GM20431 (cell line): ENCODE data around the gene PPIL6.
"Not testable (repeated sequence)": the region's sequence is repeated elsewhere in the genome, so short reads cannot be mapped to it uniquely, and the experiment has no call there.

Source experiments
- in situ Hi-C: fragments of 300-500 bp; cut with MseI, MboI; formaldehyde crosslinking; loops from one replicate; pipeline ENCODE4 v1.15.0; 2020; ENCODE audit warnings: low sequenced_read_pairs; ENCODE audit not compliant: unreplicated experiment

Gene PPIL6

DNA sequence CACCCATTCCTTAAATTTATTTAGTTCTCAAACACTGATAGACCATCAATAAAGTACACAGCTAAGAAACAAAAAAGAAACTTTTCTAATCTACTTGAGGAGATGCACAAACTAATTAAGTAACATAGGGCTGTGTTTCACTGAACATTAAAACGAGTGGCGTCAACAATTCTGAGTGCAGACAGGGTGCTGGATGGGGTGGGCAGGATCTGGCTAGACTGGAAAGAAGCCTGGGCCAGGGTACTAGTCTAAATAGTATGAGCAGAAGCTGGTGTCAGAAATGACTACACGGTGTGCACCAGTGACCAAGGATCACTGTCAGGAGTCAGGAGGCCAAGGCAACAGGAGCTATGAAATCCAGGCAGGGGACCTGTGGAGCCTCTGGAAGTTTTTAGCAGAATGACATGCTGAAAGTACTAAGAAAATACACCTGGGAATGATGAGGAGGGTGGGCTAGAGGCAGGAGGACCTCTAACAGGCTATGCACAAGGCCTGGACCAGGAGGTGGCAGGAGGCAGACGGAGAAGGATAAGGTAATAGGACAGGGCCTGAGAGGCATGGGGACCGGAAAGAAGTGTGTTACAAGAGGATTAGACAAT lies 29.3 kb upstream of the PPIL6 start:
- in situ Hi-C loops = no loop called here

DNA sequence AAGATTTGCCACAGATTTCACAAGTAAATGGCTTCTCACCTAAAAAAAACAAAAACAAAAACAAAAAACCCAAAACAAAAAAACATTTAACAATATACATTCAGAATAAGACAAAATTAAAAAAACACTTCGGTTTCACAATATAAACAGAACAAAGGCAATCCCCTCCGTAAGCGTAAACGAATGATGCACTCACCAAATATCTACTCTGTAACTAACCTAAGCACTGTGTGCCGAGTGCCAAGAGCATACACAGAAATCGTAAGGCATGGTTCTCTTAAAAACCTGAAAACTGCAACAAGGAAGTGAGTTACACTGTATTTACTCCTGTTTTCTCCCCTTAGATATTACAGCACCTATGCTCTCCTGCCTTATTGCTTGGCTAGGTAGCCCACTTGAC lies 27.3 kb upstream of the PPIL6 start:
- in situ Hi-C loops = no loop called here

DNA sequence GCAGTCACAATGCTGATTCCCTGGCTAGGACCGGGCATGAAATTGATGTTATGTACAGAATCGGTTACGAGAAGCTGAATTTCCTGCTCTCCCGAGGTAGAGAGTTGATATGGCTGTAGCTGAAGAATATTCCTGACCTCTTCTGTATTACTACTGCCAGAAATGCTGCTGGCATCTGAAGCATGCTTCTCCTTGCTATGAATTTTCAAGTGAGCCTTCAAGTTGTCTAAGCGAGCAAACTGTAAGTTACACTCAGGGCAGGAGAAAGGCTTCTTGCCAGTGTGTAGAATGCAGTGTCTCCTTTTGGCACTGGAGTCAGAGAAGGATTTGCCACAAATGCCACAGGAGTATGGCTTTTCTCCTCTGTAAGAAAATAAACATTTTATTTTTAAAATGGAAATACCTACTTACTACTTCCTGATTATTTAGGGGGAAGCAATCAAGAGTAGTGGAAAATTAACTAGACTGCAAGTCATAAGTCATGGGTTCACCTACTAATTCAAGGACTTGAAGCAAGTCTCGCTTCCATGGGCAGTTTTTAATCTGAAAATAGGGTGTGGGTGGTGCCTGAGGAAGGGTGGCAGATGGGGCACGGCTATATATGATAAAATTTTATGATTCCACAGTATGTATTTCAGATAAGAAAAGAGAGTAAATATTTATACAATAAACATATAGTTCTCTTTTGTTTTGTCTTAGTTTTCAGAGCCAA lies 25.9 kb upstream of the PPIL6 start:
- in situ Hi-C loops = no loop called here

DNA sequence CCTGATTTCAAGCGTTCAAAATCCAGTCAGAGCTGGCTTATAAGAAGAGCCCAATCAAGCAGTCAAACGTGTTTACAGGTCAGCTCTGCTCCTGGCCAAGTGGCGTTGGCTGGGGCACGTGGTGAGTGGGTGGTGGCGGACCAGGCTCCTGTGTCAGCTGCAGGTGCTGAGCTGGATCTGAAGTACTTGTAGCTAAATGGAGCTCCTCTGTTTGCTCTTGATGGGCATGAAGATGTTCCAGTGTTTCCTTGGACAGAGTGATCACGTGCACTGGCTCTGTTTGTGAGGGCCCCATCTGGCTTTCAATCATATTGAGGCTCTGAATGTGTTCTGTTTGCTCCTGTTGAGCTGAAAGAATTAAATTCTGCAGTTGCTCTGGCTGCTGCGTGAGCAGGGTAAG lies 25.3 kb upstream of the PPIL6 start:
- in situ Hi-C loops = no loop called here

DNA sequence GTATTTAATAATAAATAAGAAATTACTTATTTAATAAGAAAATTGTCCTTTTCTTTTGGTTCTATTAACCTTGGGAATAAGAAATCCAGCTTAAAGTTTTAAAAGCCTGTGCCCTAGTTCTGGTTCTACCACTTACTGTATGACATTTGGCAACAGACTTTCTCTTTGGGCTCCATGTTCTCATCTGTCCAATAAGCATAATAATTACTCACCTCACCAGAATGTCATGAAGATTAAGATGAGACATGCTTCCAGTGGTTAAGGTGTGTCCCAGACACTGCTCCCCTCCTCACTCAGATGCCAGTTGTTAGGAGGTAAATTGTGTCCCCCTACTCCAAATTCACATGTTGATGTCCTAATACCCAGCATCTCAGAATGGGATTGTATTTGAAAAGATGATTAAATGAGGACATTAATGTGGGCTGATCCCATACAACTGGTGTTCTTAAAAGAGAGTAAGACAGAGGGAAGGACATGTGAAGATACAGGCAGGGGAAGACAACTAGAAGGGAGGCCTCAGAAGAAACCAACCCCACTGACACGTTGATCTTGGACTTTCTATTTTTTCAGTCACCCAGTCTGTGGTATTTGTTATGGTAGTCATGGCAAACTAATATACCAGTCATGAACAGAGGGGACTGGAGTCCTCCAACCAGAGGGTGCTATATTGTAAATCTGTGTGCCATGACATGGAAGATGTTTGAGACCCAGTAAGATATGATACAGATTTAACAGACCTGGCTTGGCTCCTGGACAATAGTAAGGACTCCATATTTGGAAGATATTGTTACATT lies 21.5 kb upstream of the PPIL6 start:
- in situ Hi-C loops = no loop called here

DNA sequence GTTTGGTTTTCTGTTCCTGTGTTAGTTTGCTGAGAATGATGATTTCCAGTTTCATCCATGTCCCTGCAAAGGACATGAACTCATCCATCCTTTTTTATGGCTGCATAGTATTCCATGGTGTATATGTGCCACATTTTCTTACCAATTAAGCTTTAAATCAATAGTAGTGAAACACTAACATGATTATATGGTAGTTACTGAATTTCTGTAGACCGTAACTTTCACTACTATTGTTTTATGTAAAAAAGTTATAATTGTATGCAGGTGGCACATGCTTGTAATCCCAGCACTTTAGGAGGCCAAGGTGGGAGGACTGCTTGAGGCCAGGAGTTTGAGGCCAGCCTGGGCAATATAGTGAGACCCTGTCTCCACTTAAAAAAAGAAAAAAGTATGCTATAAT lies 20.8 kb upstream of the PPIL6 start:
- in situ Hi-C loops = not testable (repeated sequence)

DNA sequence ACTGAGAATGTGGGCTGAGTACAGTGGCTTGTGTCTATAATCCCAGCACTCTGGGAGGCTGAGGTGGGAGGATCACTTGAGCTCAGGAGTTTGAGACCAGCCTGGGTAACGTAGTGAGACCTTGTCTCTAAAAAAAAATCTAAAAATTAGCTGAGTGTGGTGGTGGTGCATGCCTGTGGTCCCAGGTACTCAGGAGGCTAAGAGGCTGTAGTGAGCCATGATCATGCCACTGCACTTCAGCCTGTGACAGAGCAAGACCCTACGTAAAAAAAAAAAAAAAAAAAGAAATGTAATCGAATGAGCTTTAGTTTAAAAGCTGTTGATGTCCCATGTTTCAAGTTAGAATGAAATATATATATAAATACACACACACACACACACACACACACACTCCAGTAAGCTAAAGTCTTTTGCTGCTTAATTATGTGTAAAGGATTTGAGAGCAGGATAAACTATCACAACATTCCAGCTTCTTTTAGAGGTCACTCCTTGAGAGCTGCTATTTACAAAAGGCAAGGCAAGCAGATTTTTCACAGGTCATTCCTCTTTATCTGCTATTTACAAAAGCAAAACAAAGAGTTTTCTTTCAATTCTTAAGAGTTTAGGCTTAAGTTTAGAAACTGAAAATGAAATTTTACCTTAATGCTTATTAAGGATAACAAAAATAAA lies 19.9 kb upstream of the PPIL6 start:
- in situ Hi-C loops = no loop called here

DNA sequence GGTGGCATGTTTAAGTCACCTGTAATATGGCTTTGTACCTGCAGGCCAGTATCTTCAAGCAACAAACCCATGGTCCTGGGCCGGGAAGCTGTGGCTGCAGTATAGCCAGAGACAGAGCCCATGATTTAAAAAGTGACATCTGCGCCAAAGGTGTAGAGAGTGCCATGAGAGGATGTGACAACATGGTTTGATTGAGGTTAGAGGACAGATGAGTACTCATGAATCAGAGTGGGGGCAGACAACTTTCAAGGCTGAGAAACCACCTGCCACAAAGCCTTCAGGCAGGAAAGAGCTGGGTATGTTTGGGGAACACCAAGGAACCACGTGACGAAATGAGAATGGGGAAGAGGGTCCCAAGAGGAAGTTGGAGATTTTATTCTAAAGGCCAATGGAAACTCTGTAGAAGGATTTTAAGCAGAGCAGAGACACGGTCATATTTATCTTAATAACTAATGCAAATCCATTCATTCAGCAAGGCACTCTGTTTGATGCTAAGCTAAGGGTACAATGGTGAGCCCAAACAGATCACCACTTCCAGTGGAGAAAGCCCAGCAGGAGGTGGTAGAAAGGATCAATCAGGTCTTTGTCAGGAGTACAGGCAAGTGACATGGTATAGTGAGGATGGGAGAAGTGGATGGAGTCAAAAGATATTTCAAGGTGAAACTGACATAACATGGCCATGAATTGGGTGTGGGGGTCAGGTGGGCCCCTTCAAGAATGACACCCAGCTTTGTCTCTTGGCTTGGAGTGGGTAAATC lies 18.5 kb upstream of the PPIL6 start:
- in situ Hi-C loops = no loop called here

DNA sequence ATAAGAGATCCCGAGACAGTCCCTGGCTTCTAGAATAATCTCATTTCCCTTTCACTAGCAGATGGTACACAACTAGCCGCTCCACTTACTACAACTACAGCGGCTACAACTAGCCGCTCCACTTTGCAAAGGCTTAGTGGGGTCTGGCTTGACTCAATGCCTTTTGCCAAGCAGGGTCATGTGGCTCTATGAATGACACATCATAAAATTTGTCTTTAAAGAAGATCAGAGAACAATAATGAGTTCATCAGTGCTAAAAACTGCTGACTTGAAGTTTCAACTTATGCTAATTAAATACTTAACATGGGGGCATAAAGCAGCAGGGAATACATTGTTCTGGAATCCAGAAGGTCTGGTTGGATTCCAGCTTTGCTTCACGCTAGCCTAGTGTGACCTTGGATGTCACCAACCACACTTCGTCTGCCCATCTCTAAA lies 17.2 kb upstream of the PPIL6 start:
- in situ Hi-C loops = no loop called here

DNA sequence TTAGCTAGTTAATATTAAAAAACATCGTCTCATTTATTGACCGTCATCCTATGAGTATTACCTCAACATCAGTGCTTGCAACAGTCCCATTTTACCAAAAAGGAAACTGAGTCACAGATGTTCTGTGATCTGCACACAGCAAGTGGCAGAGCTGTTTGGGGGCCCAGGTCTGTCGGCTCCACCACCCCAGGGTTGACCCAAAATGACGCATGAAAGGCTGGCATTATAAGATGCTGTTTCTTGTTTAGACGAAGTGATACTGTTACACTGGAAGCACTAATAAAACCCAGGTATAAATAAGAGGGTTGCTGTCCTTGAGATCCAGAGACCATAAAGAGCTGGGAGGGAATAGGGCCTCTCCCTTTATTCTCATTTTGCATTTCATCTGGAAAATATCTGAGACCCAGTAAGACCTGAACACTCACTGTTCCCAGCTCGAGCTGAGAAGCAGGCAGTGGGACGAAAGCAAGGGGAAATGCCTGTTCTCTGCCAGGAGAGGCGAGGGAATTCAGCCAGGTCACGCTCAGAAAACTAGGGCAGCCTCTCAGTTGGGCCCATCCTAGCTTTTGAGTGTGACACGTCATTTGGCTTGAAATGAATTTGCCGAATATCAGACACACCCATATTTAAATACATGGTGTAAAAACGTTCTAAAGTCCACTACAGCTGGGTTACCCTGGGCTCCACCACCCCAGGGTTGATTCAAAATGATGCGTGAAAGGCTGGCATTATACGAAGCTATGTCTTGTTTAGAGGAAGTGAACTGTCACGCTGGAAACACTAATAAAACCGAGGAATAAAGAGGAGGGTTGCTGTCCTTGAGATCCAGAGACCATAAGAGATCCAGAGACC lies 16.5 kb upstream of the PPIL6 start:
- in situ Hi-C loops = no loop called here

DNA sequence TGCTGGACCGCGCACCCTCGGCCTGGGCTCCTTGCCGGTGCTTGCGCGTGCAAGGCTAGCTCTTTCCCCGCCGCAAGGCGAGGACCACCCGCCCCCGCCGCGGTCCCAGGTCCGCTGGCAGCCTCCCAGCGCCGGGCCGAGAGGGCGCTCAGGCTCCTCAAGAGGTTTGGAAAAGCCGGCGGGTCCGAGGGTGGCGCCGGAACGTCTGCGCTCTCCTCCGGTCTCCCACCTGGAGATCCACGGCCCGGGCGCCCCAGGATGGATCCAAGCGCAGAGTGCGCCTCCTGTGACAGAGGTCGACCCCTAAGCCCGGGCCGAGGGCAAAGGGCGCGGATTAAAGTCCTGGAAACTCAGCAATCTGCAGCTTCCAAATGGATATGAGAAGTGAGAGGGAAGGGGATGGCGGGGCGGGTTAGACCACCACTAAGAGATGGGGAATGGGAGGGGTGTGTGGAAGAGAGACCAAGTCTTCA lies 15.7 kb upstream of the PPIL6 start:
- in situ Hi-C loops = no loop called here

DNA sequence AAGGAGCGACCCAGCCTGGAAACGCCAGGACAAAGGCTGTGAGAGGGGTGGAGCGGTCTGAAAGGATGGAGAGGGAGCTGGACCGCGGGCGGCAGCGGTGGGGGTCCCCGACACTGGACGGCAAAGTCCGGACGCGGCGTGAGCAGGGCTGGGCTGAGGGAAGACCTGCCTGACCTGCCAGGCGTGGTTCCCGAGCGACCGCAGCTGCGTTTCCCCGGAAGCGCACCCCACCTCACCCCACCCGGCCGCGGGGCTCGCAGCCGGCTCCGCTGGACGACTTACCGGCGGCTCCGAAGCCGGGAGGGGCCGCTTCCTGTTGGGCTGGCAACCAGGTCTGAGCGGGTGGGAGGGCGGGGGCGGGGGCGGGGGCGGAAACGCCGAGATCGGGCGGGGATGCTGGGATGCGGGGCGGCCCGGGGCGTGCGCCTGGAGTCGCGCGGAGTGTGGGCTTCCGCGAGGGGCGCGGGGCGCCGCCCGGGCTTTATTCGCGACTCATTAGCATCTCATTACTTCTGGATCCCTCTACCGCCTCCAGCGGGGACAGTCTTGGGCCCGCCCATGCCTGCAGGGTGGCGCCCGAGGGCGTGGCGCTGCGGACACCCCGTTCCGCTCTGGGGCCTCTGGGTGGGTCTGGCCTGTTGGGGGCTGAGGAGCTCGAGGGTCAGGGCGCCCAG lies 15.1 kb upstream of the PPIL6 start, which contains the start of gene MICAL1:
Gene MICAL1 (minus strand): TSS at position 336 of the 674 bp plus-strand sequence. CDS start 1,576 bp downstream, outside the sequence.
- in situ Hi-C loops = no loop called here

DNA sequence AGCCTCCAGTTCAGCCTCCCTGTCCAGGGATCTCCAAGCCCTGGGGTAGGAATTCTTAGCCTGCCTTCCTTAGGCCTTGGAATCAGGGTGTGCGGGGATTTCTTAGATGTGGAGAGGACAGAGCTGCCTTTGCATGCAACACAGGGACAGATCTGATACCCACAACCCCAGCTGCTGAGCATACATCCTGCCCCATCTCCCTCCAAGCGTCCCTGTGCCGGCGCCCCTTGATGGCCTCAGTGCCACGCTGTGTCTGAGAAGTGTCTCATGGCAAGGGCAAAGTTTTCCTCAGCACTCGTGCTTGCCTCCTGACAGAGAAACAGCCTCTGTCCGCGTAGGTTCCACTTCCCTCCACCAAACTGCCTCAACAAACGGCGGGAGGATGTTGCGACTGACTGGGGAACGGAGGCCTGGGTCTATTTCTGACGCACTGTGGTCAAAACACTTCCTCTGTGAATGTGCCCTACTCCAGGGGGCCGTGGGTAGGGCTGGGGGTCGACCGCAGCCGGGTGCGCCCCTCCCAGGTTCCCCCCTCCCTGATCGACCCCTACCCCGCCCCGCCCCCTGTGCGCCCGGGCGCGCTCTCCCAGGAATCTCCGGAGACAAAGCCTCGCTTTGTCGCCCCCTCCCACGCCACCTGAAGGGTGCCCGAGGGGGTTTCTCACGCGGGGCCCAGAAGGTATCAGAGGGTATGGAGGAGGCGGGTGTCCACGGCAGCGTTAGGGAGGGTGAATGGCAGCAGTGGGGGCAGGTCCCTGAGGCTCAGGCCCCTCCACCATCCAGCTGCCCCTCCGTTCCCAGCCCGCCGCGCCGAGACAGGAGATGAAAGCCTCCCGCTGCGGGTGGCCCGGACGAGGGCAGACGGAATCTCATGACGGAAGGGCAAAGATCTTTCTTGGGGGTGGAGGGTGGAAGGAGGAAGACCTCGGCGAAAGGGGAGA lies 14.3 kb upstream of the PPIL6 start:
- in situ Hi-C loops = no loop called here

DNA sequence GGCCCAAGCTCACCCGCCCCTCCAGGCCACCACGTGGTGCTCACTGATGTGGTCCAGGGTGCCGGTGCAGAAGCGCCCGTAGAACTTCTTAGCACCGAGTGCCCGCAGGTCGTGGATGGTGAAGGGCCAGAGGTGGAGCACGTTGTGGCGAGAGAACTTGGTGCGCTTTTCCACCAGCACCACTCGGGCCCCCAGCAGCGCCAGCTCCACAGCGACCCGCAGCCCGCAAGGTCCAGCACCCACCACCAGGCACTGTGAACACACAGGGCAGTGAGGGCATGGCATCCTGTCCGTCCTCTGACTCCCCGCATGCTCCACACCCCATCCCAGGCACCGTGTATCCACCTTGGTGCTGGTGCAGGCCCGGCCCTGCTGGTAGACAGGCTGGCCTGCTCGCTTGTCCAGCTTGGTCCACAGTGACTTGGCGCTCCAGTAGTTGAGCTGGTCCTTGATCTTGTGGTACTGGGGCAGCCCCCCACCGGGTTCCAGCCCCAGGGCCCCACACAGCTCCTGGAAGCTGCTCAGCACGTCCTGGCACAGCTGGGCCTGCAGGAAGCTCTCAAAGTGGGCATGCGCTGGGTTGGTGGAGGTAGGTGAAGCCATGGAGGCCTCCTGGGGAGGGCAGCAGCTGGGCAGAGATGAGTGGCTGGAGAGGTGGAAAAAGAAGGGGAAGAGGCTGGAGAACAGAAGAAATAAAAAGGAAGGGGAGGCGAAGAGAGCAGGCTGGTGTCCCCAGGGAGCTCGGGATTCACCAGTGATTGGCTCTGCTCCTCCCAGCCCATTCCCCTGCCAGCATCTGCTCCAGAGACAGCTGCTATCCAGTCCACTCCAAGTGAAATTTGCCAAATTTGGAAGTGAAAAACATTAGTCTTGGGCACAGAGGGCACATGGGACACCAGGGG lies 13.4 kb upstream of the PPIL6 start:
- in situ Hi-C loops = no loop called here

DNA sequence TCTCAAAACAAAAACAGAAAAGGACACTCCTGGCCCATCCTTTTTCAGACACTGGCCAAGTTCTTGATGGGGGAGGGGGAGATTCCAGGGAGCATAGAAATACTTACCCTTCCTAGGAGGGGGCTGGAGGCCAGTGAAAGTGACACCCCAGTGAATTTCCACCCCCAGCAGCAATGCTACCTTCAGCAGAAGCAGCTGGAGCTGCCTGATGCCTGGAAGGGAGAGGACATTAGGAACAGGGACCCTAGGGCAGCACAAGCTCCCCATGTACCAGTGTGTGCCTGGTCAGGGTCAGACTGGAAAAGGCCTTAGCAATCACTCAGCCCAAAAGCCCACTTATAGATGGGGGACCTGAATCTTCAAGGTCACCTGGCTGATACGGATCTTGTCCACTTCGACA lies 12.7 kb upstream of the PPIL6 start:
- in situ Hi-C loops = no loop called here

DNA sequence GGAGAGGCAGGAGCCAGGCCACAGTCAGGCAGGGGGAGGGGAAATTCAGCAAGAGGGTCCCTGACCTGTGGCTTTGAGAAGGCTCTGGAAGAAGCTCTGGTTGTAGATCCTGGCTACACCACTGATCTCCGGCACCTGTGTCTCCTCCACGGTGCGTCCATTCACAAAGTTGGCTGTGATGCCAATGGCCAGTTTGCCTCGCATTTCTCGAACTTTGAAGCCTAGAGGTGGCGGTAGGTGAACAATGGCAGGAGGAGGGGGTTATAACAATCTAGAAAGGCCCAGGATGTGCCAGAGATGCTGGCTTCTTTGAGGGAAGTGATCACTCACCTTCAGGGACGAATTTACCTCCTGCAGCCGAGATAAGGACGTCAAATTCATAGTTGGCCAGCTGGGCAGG lies 11.8 kb upstream of the PPIL6 start:
- in situ Hi-C loops = no loop called here
